Right kidney (tissue), 1 donor: Measurements from ENCODE around the gene SLC35E2B.
A peak's percentile ranks its signal among the peaks of the same experiment; 100 is the strongest.
"Not testable (repeated sequence)": the region's sequence is repeated elsewhere in the genome, so short reads cannot be mapped to it uniquely, and the experiment has no call there.

ENCODE experiments used
- DNase-seq: peaks from one replicate; pipeline ENCODE4 v3.0.0-alpha.2; 2016

Gene SLC35E2B

GRCh38 chr1:1675218-1675617 is 17.4 kb downstream of the SLC35E2B start:
- DNase-seq = not testable (repeated sequence)

- DNase-seq = not testable (repeated sequence)
Measured at GRCh38 chr1:1674806-1675205, 17.8 kb downstream of the SLC35E2B start.

- DNase-seq = no peak
Measured at GRCh38 chr1:1672181-1672965, 20.2 kb downstream of the SLC35E2B start.

GRCh38 chr1:1671365-1672119 is 21.1 kb downstream of the SLC35E2B start:
- no peak for DNase-seq

- no peak for DNase-seq
Measured at GRCh38 chr1:1670866-1671265, 21.7 kb downstream of the SLC35E2B start.

GRCh38 chr1:1669468-1670440 is 22.8 kb downstream of the SLC35E2B start:
- no peak for DNase-seq

- DNase-seq = no peak
Measured at GRCh38 chr1:1666526-1666925, 26.1 kb downstream of the SLC35E2B start.

GRCh38 chr1:1665815-1666251 is 26.8 kb downstream of the SLC35E2B start:
- no peak for DNase-seq

GRCh38 chr1:1664941-1665814 is 27.4 kb downstream of the SLC35E2B start:
- DNase-seq = no peak

- DNase-seq = not testable (repeated sequence)
Measured at GRCh38 chr1:1664318-1664717, 28.3 kb downstream of the SLC35E2B start.

GRCh38 chr1:1662830-1663560 is 29.6 kb downstream of the SLC35E2B start:
- DNase-seq = not testable (repeated sequence)

- not testable (repeated sequence) for DNase-seq
Measured at GRCh38 chr1:1662392-1662791, 30.2 kb downstream of the SLC35E2B start.

GRCh38 chr1:1658583-1659549 is 33.7 kb downstream of the SLC35E2B start, which contains the start of gene CDK11B:
TSS of gene CDK11B (minus strand) at chr1:1659004. CDS start at chr1:1657485, 1,519 bp downstream.
- DNase-seq = peak; percentile 86

- DNase-seq = not testable (repeated sequence)
Measured at GRCh38 chr1:1648265-1648664, 44.3 kb downstream of the SLC35E2B start.

- DNase-seq = not testable (repeated sequence)
Measured at GRCh38 chr1:1647567-1648241, 44.9 kb downstream of the SLC35E2B start.

- DNase-seq = not testable (repeated sequence)
Measured at GRCh38 chr1:1646326-1646725, 46.3 kb downstream of the SLC35E2B start.

- DNase-seq = not testable (repeated sequence)
Measured at GRCh38 chr1:1640711-1641461, 51.7 kb downstream of the SLC35E2B start.

- not testable (repeated sequence) for DNase-seq
Measured at GRCh38 chr1:1640081-1640480, 52.5 kb downstream of the SLC35E2B start.
